ENCODE results near the gene CCT2.

CCT2 gene

GRCh38 chr12:69585189-69586062, at the start of gene CCT2:
TSS of gene CCT2 (plus strand) at chr12:69585459. CDS start at chr12:69585522, 63 bp downstream.
- peak; percentile 65 for DNase-seq (ENCODE audit: low read depth)

- no peak for DNase-seq (ENCODE audit: low read depth)
Observed at GRCh38 chr12:69540987-69541386, 44.3 kb upstream of the CCT2 start.

GRCh38 chr12:69544087-69544486, 41.2 kb upstream of the CCT2 start:
- DNase-seq (ENCODE audit: low read depth), result no peak

- no peak for DNase-seq (ENCODE audit: low read depth)
Observed at GRCh38 chr12:69545081-69545480, 40.2 kb upstream of the CCT2 start.

- no peak for DNase-seq (ENCODE audit: low read depth)
Observed at GRCh38 chr12:69546693-69547438, 38.4 kb upstream of the CCT2 start.

GRCh38 chr12:69548687-69549086, 36.6 kb upstream of the CCT2 start:
- no peak for DNase-seq (ENCODE audit: low read depth)

GRCh38 chr12:69550569-69551350, 34.5 kb upstream of the CCT2 start:
- no peak for DNase-seq (ENCODE audit: low read depth)

GRCh38 chr12:69553628-69554248, 31.5 kb upstream of the CCT2 start:
- no peak for DNase-seq (ENCODE audit: low read depth)

- DNase-seq (ENCODE audit: low read depth), result peak; percentile 79
Observed at GRCh38 chr12:69555461-69555860, 29.8 kb upstream of the CCT2 start.

- DNase-seq (ENCODE audit: low read depth), result no peak
Observed at GRCh38 chr12:69556383-69556782, 28.9 kb upstream of the CCT2 start.

GRCh38 chr12:69563166-69563762, 22.0 kb upstream of the CCT2 start:
- no peak for DNase-seq (ENCODE audit: low read depth)

GRCh38 chr12:69566603-69567002, 18.7 kb upstream of the CCT2 start:
- DNase-seq (ENCODE audit: low read depth), result no peak

- DNase-seq (ENCODE audit: low read depth), result peak; percentile 16
Observed at GRCh38 chr12:69569236-69569635, 16.0 kb upstream of the CCT2 start.

- peak; percentile 65 for DNase-seq (ENCODE audit: low read depth)
Observed at GRCh38 chr12:69570000-69570516, 15.2 kb upstream of the CCT2 start.

GRCh38 chr12:69570545-69571399, 14.5 kb upstream of the CCT2 start:
- DNase-seq (ENCODE audit: low read depth), result peak; percentile 16

GRCh38 chr12:69575346-69575745, 9.9 kb upstream of the CCT2 start:
- DNase-seq (ENCODE audit: low read depth), result no peak

- no peak for DNase-seq (ENCODE audit: low read depth)
Observed at GRCh38 chr12:69578283-69578682, 7.0 kb upstream of the CCT2 start.

GRCh38 chr12:69579029-69579428, 6.2 kb upstream of the CCT2 start:
- no peak for DNase-seq (ENCODE audit: low read depth)

GRCh38 chr12:69580074-69580473, 5.2 kb upstream of the CCT2 start:
- no peak for DNase-seq (ENCODE audit: low read depth)

GRCh38 chr12:69583203-69583602, 2.1 kb upstream of the CCT2 start:
- no peak for DNase-seq (ENCODE audit: low read depth)
